Hepatocyte (in vitro differentiated cells): ENCODE results near the gene SEC61A2. TPM values are rescaled to one million over a fixed set of nuclear protein-coding genes. Genes with fewer than 3 reads are reported as not detected.

Source experiments
- DNase-seq: peaks from one replicate; pipeline ENCODE4 v3.0.0-alpha.2; 2016; ENCODE audit warnings: low spot score
- H2AFZ ChIP-seq: fragments of 200-600 bp; sonication (generic); 2 replicates; pipeline ENCODE4 v1.6.0; 2016; ENCODE audit warnings: antibody characterized with exemption, mild to moderate bottlenecking
- H3K27ac ChIP-seq: fragments of 200-600 bp; sonication (generic); 2 replicates; pipeline ENCODE4 v1.5.1; 2016; ENCODE audit warnings: mild to moderate bottlenecking
- H3K27me3 ChIP-seq: fragments of 200-600 bp; sonication (generic); 2 replicates; pipeline ENCODE4 v1.6.1; 2016
- H3K36me3 ChIP-seq: fragments of 200-600 bp; sonication (generic); replicated peaks from 2 replicates; pipeline ENCODE4 v1.5.1; 2016; ENCODE audit warnings: low read depth; ENCODE audit not compliant: insufficient read depth
- H3K4me1 ChIP-seq: fragments of 200-600 bp; sonication (generic); 2 replicates; pipeline ENCODE4 v1.5.1; 2016; ENCODE audit warnings: mild to moderate bottlenecking, moderate library complexity; ENCODE audit not compliant: insufficient read depth
- H3K4me2 ChIP-seq: fragments of 200-600 bp; sonication (generic); 2 replicates; pipeline ENCODE4 v1.6.0; 2016
- H3K4me3 ChIP-seq: fragments of 200-600 bp; sonication (generic); 2 replicates; pipeline ENCODE4 v1.5.1; 2016; ENCODE audit warnings: mild to moderate bottlenecking
- H3K79me2 ChIP-seq: fragments of 200-600 bp; sonication (generic); 2 replicates; pipeline ENCODE4 v1.6.0; 2017; ENCODE audit warnings: mild to moderate bottlenecking
- H3K9me2 ChIP-seq: fragments of 200-600 bp; sonication (generic); replicated peaks from 2 replicates; pipeline ENCODE4 v1.6.0; 2017; ENCODE audit warnings: mild to moderate bottlenecking; ENCODE audit not compliant: insufficient read depth
- H3K9me3 ChIP-seq: fragments of 200-600 bp; sonication (generic); 2 replicates; pipeline ENCODE4 v1.5.1; 2016; ENCODE audit warnings: low read depth, mild to moderate bottlenecking
- H4K20me1 ChIP-seq: fragments of 200-600 bp; sonication (generic); 2 replicates; pipeline ENCODE4 v1.6.0; 2016; ENCODE audit warnings: mild to moderate bottlenecking; ENCODE audit not compliant: insufficient read depth, poor library complexity, severe bottlenecking
- EZH2 ChIP-seq: fragments of 200-600 bp; sonication (generic); IDR thresholded peaks from 2 replicates; pipeline ENCODE4 v1.6.1; 2016; ENCODE audit warnings: antibody characterized with exemption, mild to moderate bottlenecking, borderline replicate concordance
- EZH2phosphoT487 ChIP-seq: fragments of 200-600 bp; sonication (generic); IDR thresholded peaks from one replicate; pipeline ENCODE4 v1.6.1; 2018; ENCODE audit warnings: antibody characterized with exemption, mild to moderate bottlenecking, low read depth, moderate library complexity; ENCODE audit not compliant: unreplicated experiment, severe bottlenecking
- WGBS: methylation state at CpG from one replicate; pipeline ENCODE4 v1.1.6; 2016; ENCODE audit warnings: low lambda C conversion rate; ENCODE audit errors: missing lambda C conversion rate; 5-methylcytosine and 5-hydroxymethylcytosine counted together
- polyA plus RNA-seq: library from polyadenylated mRNA; unstranded; fragments of >200 nt; fragmentation: Nextera tagmentation; extraction: Ambion mirVana; gene quantifications from 2 replicates; pipeline ENCODE4 v1.2.1, GENCODE V29; 2016
- total RNA-seq: library from RNA; depleted of rRNA; stranded (reverse); fragments of >200 nt; gene quantifications from 2 replicates; pipeline ENCODE4 v1.2.3, GENCODE V29; 2014
- TF ChIP-seq, protein P1 (sequence below): fragments of 200-600 bp; sonication (generic); IDR thresholded peaks from 2 replicates; pipeline ENCODE4 v1.5.1; 2016; ENCODE audit warnings: antibody characterized with exemption, mild to moderate bottlenecking; ENCODE audit not compliant: poor library complexity

SEC61A2 gene
- total and polyA plus RNA-seq, 2 experiments from 2014 or later = 12.2 to 13.7 TPM

DNA sequence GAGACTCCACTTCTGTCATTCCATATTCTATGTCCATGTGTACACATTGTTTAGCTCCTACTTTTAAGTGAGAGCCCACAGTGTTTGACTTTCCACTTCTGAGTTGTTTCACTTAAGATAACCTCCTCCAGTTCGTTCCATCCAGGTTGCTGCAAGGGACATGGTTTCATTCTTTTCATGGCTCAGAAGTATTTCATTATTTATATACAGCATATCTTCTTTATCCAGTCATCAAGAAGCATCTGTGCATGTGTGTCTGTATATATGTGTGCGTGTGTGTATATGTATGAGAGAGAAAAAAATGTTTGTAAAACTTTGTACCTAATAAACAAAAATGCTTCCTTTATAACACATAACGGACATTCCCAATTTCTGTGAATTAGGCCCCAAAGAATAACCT is 6.2 kb downstream of the SEC61A2 start:
- 89% methylated on average over 3 of the region's 3 CpGs for WGBS
- TF ChIP-seq EZH2phosphoT487 = no peak
- no peak for TF ChIP-seq EZH2
- TF ChIP-seq, protein P1, sequence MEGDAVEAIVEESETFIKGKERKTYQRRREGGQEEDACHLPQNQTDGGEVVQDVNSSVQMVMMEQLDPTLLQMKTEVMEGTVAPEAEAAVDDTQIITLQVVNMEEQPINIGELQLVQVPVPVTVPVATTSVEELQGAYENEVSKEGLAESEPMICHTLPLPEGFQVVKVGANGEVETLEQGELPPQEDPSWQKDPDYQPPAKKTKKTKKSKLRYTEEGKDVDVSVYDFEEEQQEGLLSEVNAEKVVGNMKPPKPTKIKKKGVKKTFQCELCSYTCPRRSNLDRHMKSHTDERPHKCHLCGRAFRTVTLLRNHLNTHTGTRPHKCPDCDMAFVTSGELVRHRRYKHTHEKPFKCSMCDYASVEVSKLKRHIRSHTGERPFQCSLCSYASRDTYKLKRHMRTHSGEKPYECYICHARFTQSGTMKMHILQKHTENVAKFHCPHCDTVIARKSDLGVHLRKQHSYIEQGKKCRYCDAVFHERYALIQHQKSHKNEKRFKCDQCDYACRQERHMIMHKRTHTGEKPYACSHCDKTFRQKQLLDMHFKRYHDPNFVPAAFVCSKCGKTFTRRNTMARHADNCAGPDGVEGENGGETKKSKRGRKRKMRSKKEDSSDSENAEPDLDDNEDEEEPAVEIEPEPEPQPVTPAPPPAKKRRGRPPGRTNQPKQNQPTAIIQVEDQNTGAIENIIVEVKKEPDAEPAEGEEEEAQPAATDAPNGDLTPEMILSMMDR = no peak
- Histone ChIP-seq H3K79me2 (peaks cover 16% of the 10 kb centered on the region), H3K36me3 (no peaks in the 10 kb centered on the region), H3K4me1 (no peaks in the 10 kb centered on the region), H3K9me3 (no peaks in the 10 kb centered on the region), H3K4me3 (no peak overlapping the region), H3K4me2 (no peak overlapping the region), H3K9me2 (no peaks in the 10 kb centered on the region), H3K27ac (no peak overlapping the region), H4K20me1 (peaks cover 4% of the 10 kb centered on the region), H2AFZ (no peak overlapping the region), H3K27me3 (no peaks in the 10 kb centered on the region)
- DNase-seq = no peak

DNA sequence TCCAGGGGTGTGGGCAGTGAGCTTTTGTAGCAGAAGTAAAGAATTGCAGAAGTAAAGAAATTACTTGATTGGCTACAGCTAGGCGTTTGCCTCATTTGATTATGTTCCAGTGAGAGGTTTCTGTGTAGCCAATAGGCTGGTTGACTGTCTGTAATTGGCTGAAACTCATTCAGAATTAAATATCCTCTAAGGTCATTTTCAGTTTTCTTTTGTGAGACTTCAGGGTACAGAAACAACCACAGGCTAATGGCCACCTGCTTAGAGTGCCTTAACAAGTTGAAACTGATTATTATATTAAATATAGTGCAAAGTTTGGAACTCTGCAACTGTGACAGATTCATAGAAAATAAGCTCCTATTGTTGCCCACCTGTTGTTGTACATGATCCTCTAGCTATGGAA is 10.6 kb downstream of the SEC61A2 start:
- Histone ChIP-seq H3K9me3 (no peaks in the 10 kb centered on the region), H3K4me1 (no peaks in the 10 kb centered on the region), H2AFZ (no peak overlapping the region), H3K79me2 (no peaks in the 10 kb centered on the region), H3K4me2 (no peak overlapping the region), H3K27me3 (no peaks in the 10 kb centered on the region), H3K9me2 (no peaks in the 10 kb centered on the region), H3K27ac (no peak overlapping the region), H3K36me3 (no peaks in the 10 kb centered on the region), H4K20me1 (no peaks in the 10 kb centered on the region), H3K4me3 (no peak overlapping the region)
- no peak for DNase-seq
- TF ChIP-seq, protein P1 = no peak
- no peak for TF ChIP-seq EZH2
- no peak for TF ChIP-seq EZH2phosphoT487
- WGBS = 100% methylated on average over 1 of the region's 1 CpG

DNA sequence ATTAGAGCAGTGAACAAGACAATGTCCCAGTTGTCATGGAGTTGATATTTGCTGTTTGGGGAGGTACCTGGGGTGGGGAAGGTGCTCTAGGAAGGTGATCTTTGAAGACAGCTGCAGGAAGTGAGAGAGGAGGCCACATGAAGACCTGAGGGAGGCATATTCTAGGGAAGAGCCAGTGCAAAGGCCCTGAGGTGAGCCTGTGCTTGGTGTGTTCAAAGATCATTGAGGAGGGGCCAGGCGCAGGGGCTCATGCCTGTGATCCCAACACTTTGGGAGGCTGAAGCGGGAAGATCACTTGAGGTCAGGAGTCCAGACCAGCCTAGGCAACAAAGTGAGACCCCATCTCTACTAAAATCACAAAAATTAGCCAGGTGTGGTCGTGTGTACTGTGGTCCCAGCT is 15.1 kb downstream of the SEC61A2 start:
- Histone ChIP-seq H2AFZ (no peak overlapping the region), H3K79me2 (no peaks in the 10 kb centered on the region), H3K4me2 (no peak overlapping the region), H3K27me3 (no peaks in the 10 kb centered on the region), H3K9me2 (no peaks in the 10 kb centered on the region), H3K4me1 (no peaks in the 10 kb centered on the region), H3K9me3 (no peaks in the 10 kb centered on the region), H3K36me3 (no peaks in the 10 kb centered on the region), H3K4me3 (no peak overlapping the region), H4K20me1 (no peaks in the 10 kb centered on the region), H3K27ac (no peak overlapping the region)
- no peak for DNase-seq
- 100% methylated on average over 3 of the region's 3 CpGs for WGBS
- no peak for TF ChIP-seq EZH2phosphoT487
- TF ChIP-seq, protein P1 = no peak
- no peak for TF ChIP-seq EZH2

DNA sequence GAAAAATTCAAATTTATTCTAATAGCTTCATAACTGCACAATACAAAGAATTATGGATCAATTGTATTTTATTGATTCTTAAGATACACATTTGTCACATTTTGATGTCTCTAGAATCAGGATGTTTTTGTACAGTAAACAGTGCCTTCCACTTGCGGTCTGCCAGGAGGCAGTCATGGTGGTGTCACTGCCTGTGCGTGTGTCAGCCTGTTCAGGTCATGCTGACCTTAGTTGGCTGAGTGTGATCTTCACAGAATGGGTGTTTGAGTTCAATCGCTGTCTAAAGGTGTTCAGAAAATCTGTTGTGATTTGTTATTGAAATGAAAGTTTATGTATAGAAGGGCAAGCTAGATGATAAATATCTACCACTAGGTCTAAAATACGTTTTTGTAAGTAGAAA is 20.7 kb downstream of the SEC61A2 start:
- Histone ChIP-seq H2AFZ (no peak overlapping the region), H3K9me3 (no peaks in the 10 kb centered on the region), H4K20me1 (no peaks in the 10 kb centered on the region), H3K27me3 (no peaks in the 10 kb centered on the region), H3K27ac (no peak overlapping the region), H3K79me2 (no peaks in the 10 kb centered on the region), H3K4me1 (no peaks in the 10 kb centered on the region), H3K4me2 (no peak overlapping the region), H3K4me3 (no peak overlapping the region), H3K36me3 (no peaks in the 10 kb centered on the region), H3K9me2 (no peaks in the 10 kb centered on the region)
- no peak for TF ChIP-seq EZH2phosphoT487
- no peak for TF ChIP-seq EZH2
- TF ChIP-seq, protein P1 = no peak
- DNase-seq = no peak
- WGBS = 81% methylated on average over 4 of the region's 4 CpGs
